Activated T-cell treated with anti-CD3 and anti-CD28 coated beads, Interleukin-2, amount 50 U/mL, for 4 hours (primary cell): ENCODE results near the gene CELF6. TPM values are rescaled to one million over a fixed set of nuclear protein-coding genes. Genes with fewer than 3 reads are reported as not detected.

ENCODE experiments used
- ATAC-seq, 2 donors: fragments of 200-7000 bp; cut with Tn5 transposase; one replicate each; pipeline ENCODE4 v1.10.0; 2021
- DNase-seq: peaks from one replicate; pipeline ENCODE4 v3.0.0-alpha.2; 2020
- H3K27me3 Mint-ChIP-seq: one replicate; pipeline ENCODE4 v1.8.0; 2021; ENCODE audit warnings: low read depth, mixed read lengths
- H3K36me3 Mint-ChIP-seq: one replicate; pipeline ENCODE4 v1.8.0; 2022; ENCODE audit warnings: mixed read lengths; ENCODE audit not compliant: insufficient read depth
- H3K4me1 Mint-ChIP-seq: one replicate; pipeline ENCODE4 v1.8.0; 2021; ENCODE audit warnings: low read depth, mixed read lengths
- H3K4me3 Mint-ChIP-seq: one replicate; pipeline ENCODE4 v1.8.0; 2021; ENCODE audit warnings: mild to moderate bottlenecking, moderate library complexity, mixed read lengths
- H3K9me3 Mint-ChIP-seq: one replicate; pipeline ENCODE4 v1.8.0; 2021; ENCODE audit warnings: mixed read lengths
- total RNA-seq, 3 donors: library from RNA; stranded (reverse); gene quantifications; one replicate each; pipeline ENCODE4 v1.2.1, GENCODE V29; 2021

CELF6 gene
- total RNA-seq, 3 donors from 2014 or later, result 0.24 to 0.82 (median 0.63) TPM

DNA sequence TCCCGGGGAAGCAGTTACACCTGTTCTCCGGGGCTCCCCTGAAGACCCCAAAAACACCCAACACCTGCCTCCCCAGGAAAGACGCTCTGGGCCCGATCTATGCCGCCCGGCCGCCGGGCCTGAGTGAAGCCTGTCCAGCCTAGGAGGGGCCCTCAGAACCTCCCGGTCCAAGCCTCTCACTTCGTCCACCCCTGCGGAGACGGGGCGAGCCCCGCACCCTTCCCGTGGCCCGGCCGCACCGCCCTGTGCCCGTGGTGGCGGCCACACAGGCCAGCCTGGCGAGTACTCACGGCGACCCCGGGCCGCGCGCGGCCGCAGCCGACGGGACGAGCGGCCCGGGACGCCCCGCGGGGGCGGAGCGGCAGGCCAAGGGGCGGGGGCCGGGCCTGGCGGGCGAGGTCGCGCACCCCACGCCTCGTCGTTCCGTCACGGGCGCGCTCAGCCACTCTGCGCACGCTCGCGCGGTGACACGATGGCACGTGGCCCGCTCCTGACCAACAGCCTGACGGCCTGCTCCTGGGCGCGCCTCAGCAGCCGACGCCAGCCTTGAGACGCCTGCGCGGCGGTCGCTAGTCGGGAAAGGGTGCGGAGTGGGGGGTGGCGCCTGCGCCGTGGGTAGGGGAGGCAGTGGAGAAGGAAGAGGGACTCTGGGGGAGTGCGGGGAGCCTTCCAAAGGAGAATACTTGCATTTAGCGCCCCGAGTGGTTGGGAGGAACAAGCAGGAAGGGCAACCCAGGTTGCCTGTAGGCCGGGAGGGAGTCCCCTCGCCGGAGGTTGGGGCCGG is 47.6 kb downstream of the CELF6 start, which contains the start of gene PARP6:
TSS of gene PARP6 (minus strand) at position 342 of the 784 bp plus-strand sequence. CDS start 5,077 bp downstream, outside the sequence.
- peak within 1 kb of the TSS; percentile 93 for H3K4me3 Mint-ChIP-seq
- peak; percentile 98 for ATAC-seq
- H3K27me3 Mint-ChIP-seq, result no peaks in the 10 kb centered on the region

DNA sequence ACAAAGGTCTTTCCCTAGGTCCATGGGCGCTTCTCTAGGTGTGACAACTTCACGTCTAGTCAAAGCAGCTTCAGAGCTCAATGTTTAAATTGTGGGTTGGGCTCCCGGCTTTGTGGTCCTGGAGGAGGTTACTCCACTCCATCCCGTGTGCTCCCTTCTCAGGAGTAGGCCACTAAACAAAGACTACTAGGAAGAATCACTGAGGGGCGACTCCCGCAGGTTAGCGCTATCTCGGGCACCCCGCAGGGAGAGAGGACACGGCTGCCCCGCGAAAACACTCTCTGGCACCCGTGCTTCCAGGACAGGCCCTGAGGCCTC is 48.1 kb downstream of the CELF6 start:
- ATAC-seq (peak; percentile 4 to 12), DNase-seq (peak; percentile 9)
- peaks cover 18% of the 10 kb centered on the region for H3K36me3 Mint-ChIP-seq

More for the DNA sequence above, 47.6 kb downstream of the CELF6 start, which contains the start of gene PARP6:
- Mint-ChIP-seq H3K9me3 (no peaks in the 10 kb centered on the region), H3K36me3 (peaks cover 14% of the 10 kb centered on the region), H3K4me1 (peaks cover 36% of the 10 kb centered on the region)
- DNase-seq, result peak; percentile 98

GRCh38 chr15:72271221-72271620 is 48.7 kb downstream of the CELF6 start:
- ATAC-seq, result no peak
- no peaks in the 10 kb centered on the region for H3K27me3 Mint-ChIP-seq
- H3K36me3 Mint-ChIP-seq, result peaks cover 22% of the 10 kb centered on the region

More for the DNA sequence above, 48.1 kb downstream of the CELF6 start:
- Mint-ChIP-seq H3K4me3 (peak overlapping the region; percentile 93), H3K9me3 (no peaks in the 10 kb centered on the region), H3K27me3 (no peaks in the 10 kb centered on the region), H3K4me1 (peaks cover 36% of the 10 kb centered on the region)

GRCh38 chr15:72269739-72270138 is 50.2 kb downstream of the CELF6 start:
- Mint-ChIP-seq H3K9me3 (no peaks in the 10 kb centered on the region), H3K36me3 (peaks cover 35% of the 10 kb centered on the region), H3K27me3 (no peaks in the 10 kb centered on the region), H3K4me3 (no peak overlapping the region), H3K4me1 (peaks cover 40% of the 10 kb centered on the region)
- no peak for ATAC-seq
- DNase-seq, result no peak

More at GRCh38 chr15:72271221-72271620, 48.7 kb downstream of the CELF6 start:
- no peak for DNase-seq
- H3K4me1 Mint-ChIP-seq, result peaks cover 36% of the 10 kb centered on the region
- H3K9me3 Mint-ChIP-seq, result no peaks in the 10 kb centered on the region
- peak overlapping the region; percentile 93 for H3K4me3 Mint-ChIP-seq

DNA sequence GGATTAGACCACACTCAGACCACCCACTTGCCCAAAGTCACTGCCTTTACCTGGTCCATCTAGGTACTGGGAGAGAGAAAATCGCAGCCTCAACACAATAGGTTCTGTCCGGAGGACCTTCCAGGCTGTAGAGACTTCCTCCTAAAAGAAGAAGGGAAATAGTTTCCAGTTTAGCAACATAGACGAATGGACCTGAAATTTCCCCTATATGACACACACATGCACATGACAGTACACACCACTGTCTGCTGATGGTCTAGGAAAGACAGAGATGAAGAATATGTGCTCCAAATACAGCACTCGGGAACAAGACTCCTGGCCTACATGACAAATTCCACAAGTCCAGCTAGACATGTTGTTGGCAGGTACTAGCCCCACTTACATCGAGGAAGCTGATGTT is 54.9 kb downstream of the CELF6 start:
- Mint-ChIP-seq H3K27me3 (no peaks in the 10 kb centered on the region), H3K9me3 (no peaks in the 10 kb centered on the region), H3K36me3 (peaks cover 66% of the 10 kb centered on the region), H3K4me1 (peaks cover 38% of the 10 kb centered on the region), H3K4me3 (no peak overlapping the region)
- ATAC-seq (no peak), DNase-seq (no peak)

DNA sequence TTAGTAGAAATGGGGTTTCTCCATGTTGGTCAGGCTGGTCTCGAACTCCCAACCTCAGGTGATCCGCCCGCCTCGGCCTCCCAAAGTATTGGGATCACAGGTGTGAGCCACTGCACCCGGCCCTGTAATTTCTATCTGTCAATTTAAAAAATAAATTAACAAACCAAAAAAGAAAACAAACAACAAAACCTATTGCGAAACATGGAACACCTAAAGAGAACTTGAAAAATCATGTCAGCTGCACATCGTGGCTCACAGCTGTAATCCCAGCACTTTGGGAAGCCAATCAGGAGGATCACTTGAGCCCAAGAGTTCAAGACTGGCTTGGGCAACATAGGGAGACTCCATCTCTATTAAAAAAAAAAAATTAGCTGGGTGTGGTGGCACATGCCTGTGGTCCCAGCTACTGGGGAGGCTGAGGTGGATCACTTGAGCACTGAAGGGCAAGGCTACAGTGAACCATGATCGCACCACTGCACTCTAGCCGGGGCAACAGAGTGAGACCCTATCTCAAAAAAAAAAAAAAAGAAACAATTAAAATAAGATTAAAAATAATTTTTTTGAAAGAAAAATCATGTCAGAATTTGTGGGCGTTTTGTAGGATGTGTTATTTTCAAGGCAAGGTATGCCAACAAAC is 67.2 kb downstream of the CELF6 start:
- H3K36me3 Mint-ChIP-seq, result peaks cover 53% of the 10 kb centered on the region
- DNase-seq (no peak), ATAC-seq (no peak)
- H3K9me3 Mint-ChIP-seq, result no peaks in the 10 kb centered on the region
- no peak overlapping the region for H3K4me3 Mint-ChIP-seq
- H3K27me3 Mint-ChIP-seq, result no peaks in the 10 kb centered on the region
- H3K4me1 Mint-ChIP-seq, result peaks cover 2% of the 10 kb centered on the region

DNA sequence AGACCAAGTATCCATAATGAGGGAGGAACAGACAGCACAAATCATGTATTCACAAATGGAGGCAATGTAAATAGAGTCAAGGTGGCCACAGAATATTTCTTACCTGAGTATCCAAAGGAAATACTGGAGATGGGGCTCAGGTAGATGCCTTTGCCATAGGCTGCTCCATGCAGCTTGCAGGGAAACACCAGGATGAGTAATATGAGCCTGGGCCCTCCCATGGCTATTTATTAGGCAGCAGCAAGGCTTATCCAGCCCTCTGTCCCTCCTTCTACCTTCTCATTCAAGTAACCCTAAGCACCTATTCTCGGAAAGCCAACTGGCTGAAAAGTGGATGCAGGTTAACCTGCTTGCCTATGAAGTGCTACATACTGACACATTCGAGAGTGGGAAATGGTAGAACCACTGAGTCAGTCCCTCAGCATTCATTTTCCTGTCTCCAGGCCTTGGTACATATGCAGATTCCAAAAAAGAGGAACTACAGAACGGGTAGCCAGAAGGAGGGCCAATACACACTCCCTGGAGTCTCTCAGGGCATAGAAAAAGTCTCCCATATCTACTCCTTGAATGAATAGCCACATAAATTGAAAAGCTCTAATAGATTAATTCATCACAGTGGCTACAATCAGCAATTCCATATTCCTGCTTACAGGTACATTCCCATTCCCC is 70.7 kb downstream of the CELF6 start:
- DNase-seq (no peak), ATAC-seq (no peak)
- peaks cover 49% of the 10 kb centered on the region for H3K36me3 Mint-ChIP-seq
- H3K4me3 Mint-ChIP-seq, result no peak overlapping the region
- no peaks in the 10 kb centered on the region for H3K27me3 Mint-ChIP-seq
- H3K4me1 Mint-ChIP-seq, result peaks cover 4% of the 10 kb centered on the region
- no peaks in the 10 kb centered on the region for H3K9me3 Mint-ChIP-seq

GRCh38 chr15:72248514-72248913 is 71.4 kb downstream of the CELF6 start:
- peaks cover 4% of the 10 kb centered on the region for H3K4me1 Mint-ChIP-seq
- no peak overlapping the region for H3K4me3 Mint-ChIP-seq
- H3K9me3 Mint-ChIP-seq, result no peaks in the 10 kb centered on the region
- DNase-seq (no peak), ATAC-seq (no peak)
- no peaks in the 10 kb centered on the region for H3K27me3 Mint-ChIP-seq
- H3K36me3 Mint-ChIP-seq, result peaks cover 49% of the 10 kb centered on the region

DNA sequence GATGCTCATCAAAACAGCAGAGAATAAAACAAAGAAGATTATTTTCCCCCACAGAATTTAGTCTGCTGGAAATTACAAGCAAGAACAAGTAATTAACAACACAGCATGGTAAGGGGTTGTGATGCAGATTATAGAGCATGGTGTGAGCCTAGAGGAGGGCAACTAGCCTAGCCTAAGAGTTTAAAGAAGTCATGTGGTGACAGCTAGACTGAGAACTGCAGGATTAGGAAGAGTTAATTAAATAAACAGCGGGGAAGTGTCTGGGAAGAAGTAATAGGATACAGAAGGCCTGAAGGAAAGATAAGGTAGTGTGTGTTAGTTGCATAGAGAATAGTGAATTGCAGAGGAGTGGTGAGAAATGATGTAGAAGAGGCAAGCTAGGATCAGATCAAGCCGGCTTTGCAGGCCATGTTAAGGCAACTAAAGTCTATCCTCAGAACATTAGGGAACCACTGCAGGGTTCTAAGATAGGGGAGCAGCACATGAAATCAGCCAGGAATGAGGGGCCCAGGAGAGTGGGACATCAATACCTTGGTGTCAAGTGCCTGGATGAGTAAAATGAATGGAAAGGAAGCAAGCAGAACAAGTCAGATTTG is 77.1 kb downstream of the CELF6 start:
- Mint-ChIP-seq H3K4me3 (no peak overlapping the region), H3K9me3 (no peaks in the 10 kb centered on the region), H3K4me1 (peaks cover 10% of the 10 kb centered on the region), H3K27me3 (no peaks in the 10 kb centered on the region), H3K36me3 (peaks cover 43% of the 10 kb centered on the region)
- ATAC-seq (no peak), DNase-seq (no peak)

GRCh38 chr15:72239652-72240051 is 80.3 kb downstream of the CELF6 start:
- DNase-seq (no peak), ATAC-seq (no peak)
- H3K27me3 Mint-ChIP-seq, result no peaks in the 10 kb centered on the region
- peaks cover 34% of the 10 kb centered on the region for H3K36me3 Mint-ChIP-seq
- H3K9me3 Mint-ChIP-seq, result no peaks in the 10 kb centered on the region
- peaks cover 27% of the 10 kb centered on the region for H3K4me1 Mint-ChIP-seq
- H3K4me3 Mint-ChIP-seq, result no peak overlapping the region

GRCh38 chr15:72238586-72238985 is 81.4 kb downstream of the CELF6 start:
- Mint-ChIP-seq H3K4me1 (peaks cover 27% of the 10 kb centered on the region), H3K4me3 (no peak overlapping the region), H3K36me3 (peaks cover 26% of the 10 kb centered on the region), H3K9me3 (no peaks in the 10 kb centered on the region), H3K27me3 (no peaks in the 10 kb centered on the region)
- DNase-seq (no peak), ATAC-seq (no peak)

DNA sequence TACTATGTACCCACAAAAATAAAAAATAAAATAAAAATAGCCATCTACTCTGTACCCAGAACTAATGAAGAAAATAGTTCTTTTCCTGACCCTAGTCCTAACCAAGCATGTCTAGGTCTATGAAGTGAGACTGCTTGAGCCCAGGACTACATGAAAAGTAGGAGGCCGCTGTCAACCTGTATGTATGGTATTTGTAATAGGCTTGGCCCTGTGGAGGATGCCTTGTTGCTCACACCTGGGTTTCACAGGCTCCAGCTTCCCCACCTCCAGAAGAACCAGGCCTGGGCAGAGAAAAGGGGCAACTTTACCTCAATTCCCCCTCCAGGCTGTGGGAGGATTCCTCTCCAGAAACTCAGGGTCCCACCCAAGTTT is 82.1 kb downstream of the CELF6 start:
- peak overlapping the region; percentile 77 for H3K4me3 Mint-ChIP-seq
- H3K36me3 Mint-ChIP-seq, result peaks cover 23% of the 10 kb centered on the region
- ATAC-seq (peak in 1 of 2 donors; percentile 7), DNase-seq (no peak)
- no peaks in the 10 kb centered on the region for H3K27me3 Mint-ChIP-seq
- peaks cover 30% of the 10 kb centered on the region for H3K4me1 Mint-ChIP-seq
- H3K9me3 Mint-ChIP-seq, result no peaks in the 10 kb centered on the region

DNA sequence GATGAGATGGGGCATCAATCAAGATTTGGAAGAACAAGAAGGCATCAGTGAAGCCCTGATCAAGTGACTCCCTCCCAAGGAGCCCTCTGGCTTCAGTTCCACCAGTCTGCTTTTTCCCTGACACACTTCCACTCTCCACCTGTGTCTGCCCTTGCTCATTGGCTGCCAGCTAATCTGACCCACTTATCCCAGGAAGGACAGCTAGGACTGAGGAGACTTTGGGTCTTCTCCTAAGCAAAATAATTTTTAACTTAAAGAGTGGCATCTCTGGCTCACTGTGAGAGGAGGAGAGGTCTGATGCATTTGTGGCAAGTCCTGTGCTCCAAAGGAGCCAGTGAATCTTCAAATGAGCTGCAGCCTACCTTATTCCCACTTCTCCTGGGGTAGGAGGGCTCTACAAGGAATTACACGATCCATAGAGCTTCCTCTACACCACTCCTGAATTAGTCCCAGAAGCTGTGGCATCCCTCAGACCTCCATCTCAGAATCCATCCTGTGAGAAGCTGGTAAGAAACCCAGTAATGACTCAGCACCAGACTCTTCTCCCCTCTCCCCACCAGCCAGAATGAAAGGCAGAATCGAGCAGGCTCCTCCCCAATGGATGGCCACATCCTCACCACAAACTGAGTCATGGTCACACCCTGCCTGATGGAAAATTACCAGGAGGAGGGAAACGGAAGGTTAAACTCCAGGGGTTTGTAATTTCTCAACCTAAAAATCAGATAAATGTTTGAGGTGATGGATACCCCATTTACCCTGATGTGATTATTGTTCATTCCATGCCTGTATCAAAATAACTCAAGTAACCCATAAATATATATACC is 82.7 kb downstream of the CELF6 start:
- peaks cover 36% of the 10 kb centered on the region for H3K4me1 Mint-ChIP-seq
- no peaks in the 10 kb centered on the region for H3K9me3 Mint-ChIP-seq
- DNase-seq (peak; percentile 55), ATAC-seq (peak; percentile 98)
- peaks cover 18% of the 10 kb centered on the region for H3K36me3 Mint-ChIP-seq
- H3K27me3 Mint-ChIP-seq, result no peaks in the 10 kb centered on the region
- peak overlapping the region; percentile 77 for H3K4me3 Mint-ChIP-seq
